Ascending aorta (tissue), 2 donors: ENCODE measurements around the gene TCP11L2. TPM values are rescaled to one million over a fixed set of nuclear protein-coding genes. Genes with fewer than 3 reads are reported as not detected.

ENCODE experiments used
- DNase-seq, 2 donors: peaks; one replicate each; pipeline ENCODE4 v3.0.0-alpha.2; 2019; ENCODE audit warnings: low spot score in 2 of 2
- H3K27ac ChIP-seq, 2 donors: fragments of 200-600 bp; sonication (generic); one replicate each; pipeline ENCODE4 v1.5.1; 2016 to 2017; ENCODE audit warnings: mild to moderate bottlenecking in 1 of 2
- H3K27me3 ChIP-seq: fragments of 200-600 bp; sonication (generic); one replicate; pipeline ENCODE4 v1.5.1; 2017
- H3K36me3 ChIP-seq, 2 donors: fragments of 200-600 bp; sonication (generic); one replicate each; pipeline ENCODE4 v1.5.1; 2016
- H3K4me1 ChIP-seq, 2 donors: fragments of 200-600 bp; sonication (generic); one replicate each; pipeline ENCODE4 v1.5.1; 2016 to 2017; ENCODE audit warnings: mild to moderate bottlenecking in 1 of 2
- H3K4me3 ChIP-seq, 2 donors: fragments of 200-600 bp; sonication (generic); one replicate each; pipeline ENCODE4 v1.5.1; 2016 to 2017; ENCODE audit warnings: mild to moderate bottlenecking in 1 of 2
- H3K9me3 ChIP-seq, 2 donors: fragments of 200-600 bp; sonication (generic); one replicate each; pipeline ENCODE4 v1.5.1; 2016
- CTCF ChIP-seq, 3 experiments: fragments of 200-600 bp in 2 of 3; fragments of 450-650 bp in 1 of 3; sonication (generic) in 2 of 3; IDR thresholded peaks; one replicate each; pipeline ENCODE4 v1.5.1; 2016 to 2019; ENCODE audit warnings: antibody characterized with exemption in 3 of 3, mild to moderate bottlenecking in 1 of 3, moderate library complexity in 1 of 3
- intact Hi-C: fragments of 100-400 bp; cut with DNase I; formaldehyde crosslinking; loops from one replicate; pipeline ENCODE4 v1.15.1; 2023
- total RNA-seq: library from RNA; depleted of rRNA; stranded (reverse); fragments of >200 nt; gene quantifications from one replicate; pipeline ENCODE4 v1.1.0, GENCODE V29; 2016

TCP11L2 gene
- total RNA-seq, 1 donor from 2014 or later: 16.0 TPM

GRCh38 chr12:106307181-106307580 is 4.6 kb downstream of the TCP11L2 start:
- no peak overlapping the region for H3K4me3 ChIP-seq
- DNase-seq: no peak
- no peaks in the 10 kb centered on the region for H3K27me3 ChIP-seq
- H3K9me3 ChIP-seq: no peaks in the 10 kb centered on the region
- H3K36me3 ChIP-seq: peaks cover under 1% of the 10 kb centered on the region in 2 donors
- H3K27ac ChIP-seq: no peak overlapping the region
- no peak for TF ChIP-seq CTCF (IDR thresholded peaks at IDR 0.05)
- peaks cover 0 to 6% of the 10 kb centered on the region in 2 donors for H3K4me1 ChIP-seq
- intact Hi-C loops: no loop called here

DNA sequence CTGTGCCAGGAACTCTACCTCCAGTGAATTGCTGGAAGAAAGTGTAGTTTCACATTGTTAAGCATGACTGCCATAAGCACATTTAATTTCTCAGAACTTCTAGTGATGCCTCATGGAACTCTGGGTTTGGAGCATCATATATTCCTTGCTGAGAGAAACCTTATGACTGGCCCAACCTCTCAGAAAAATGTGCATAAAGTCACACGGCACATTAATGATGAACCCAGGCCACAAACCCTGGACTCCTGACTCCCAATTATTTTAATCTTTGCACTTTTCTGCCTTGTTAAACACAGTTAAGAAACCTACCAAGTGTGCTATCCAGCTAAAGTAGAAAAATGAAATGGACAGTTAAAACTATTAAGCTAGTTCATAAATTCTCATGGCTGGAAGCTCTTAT is 5.6 kb downstream of the TCP11L2 start:
- H3K4me3 ChIP-seq: no peak overlapping the region
- intact Hi-C loops: no loop called here

DNA sequence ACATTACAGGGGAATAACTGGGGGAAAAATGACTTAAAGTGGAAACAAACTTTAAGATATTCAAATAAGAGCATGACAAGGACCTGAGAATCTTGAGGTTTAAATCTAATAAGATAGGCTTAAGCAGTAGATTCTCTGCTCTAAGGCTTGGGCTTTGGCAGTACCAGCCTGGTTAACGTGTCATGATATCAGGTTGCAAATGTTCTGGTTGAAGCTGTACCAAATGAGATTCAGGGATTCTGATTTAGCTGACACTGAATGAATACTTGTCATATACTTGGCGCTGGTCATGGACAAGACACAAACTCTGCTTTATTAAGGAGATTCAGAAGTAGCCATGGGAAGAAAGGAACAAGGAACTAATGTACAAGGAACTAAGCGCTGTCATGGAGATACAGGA is 6.1 kb downstream of the TCP11L2 start:
- no peaks in the 10 kb centered on the region for H3K27me3 ChIP-seq

More for the DNA sequence above, 5.6 kb downstream of the TCP11L2 start:
- Histone ChIP-seq H3K36me3 (peaks cover 5% of the 10 kb centered on the region in 2 donors), H3K27me3 (no peaks in the 10 kb centered on the region), H3K9me3 (no peaks in the 10 kb centered on the region), H3K4me1 (peaks cover 0 to 6% of the 10 kb centered on the region in 2 donors), H3K27ac (no peak overlapping the region)
- DNase-seq: no peak
- TF ChIP-seq CTCF (IDR thresholded peaks at IDR 0.05): no peak

GRCh38 chr12:106309671-106310505 is 7.4 kb downstream of the TCP11L2 start:
- Histone ChIP-seq H3K36me3 (peaks cover 12 to 17% of the 10 kb centered on the region in 2 donors), H3K27ac (no peak overlapping the region), H3K27me3 (no peaks in the 10 kb centered on the region), H3K9me3 (no peaks in the 10 kb centered on the region), H3K4me3 (no peak overlapping the region), H3K4me1 (no peaks in the 10 kb centered on the region)
- no peak for DNase-seq
- TF ChIP-seq CTCF (IDR thresholded peaks at IDR 0.05): no peak
- intact Hi-C loops: no loop called here

More for the DNA sequence above, 6.1 kb downstream of the TCP11L2 start:
- Histone ChIP-seq H3K4me3 (no peak overlapping the region), H3K36me3 (peaks cover 5% of the 10 kb centered on the region in 2 donors), H3K27ac (no peak overlapping the region), H3K9me3 (no peaks in the 10 kb centered on the region), H3K4me1 (peaks cover 0 to 6% of the 10 kb centered on the region in 2 donors)
- intact Hi-C loops: no loop called here
- no peak for DNase-seq
- no peak for TF ChIP-seq CTCF (IDR thresholded peaks at IDR 0.05)

- Histone ChIP-seq H3K9me3 (no peaks in the 10 kb centered on the region), H3K27ac (no peak overlapping the region), H3K36me3 (peaks cover 18 to 23% of the 10 kb centered on the region in 2 donors), H3K4me1 (no peaks in the 10 kb centered on the region), H3K27me3 (no peaks in the 10 kb centered on the region), H3K4me3 (no peak overlapping the region)
- DNase-seq: no peak
- intact Hi-C loops: no loop called here
- TF ChIP-seq CTCF (IDR thresholded peaks at IDR 0.05): no peak
These were observed 8.2 kb downstream of the TCP11L2 start for GRCh38 chr12:106310687-106311086.
